Loucy (cell line): Measurements from ENCODE around the gene MEPCE.

Experiments
- H2AFZ ChIP-seq: fragments of 200-600 bp; sonication (generic); 2 replicates; pipeline ENCODE4 v1.6.0; 2016; ENCODE audit warnings: antibody characterized with exemption, mild to moderate bottlenecking, low read length, moderate library complexity
- H3F3A ChIP-seq: fragments of 200-600 bp; 2 replicates; pipeline ENCODE4 v1.6.0; 2016; ENCODE audit warnings: antibody characterized with exemption, low read depth, mild to moderate bottlenecking
- H3K27me3 ChIP-seq: fragments of 200-600 bp; sonication (generic); 2 replicates; pipeline ENCODE4 v1.6.1; 2014; ENCODE audit warnings: low read length, mild to moderate bottlenecking; ENCODE audit not compliant: insufficient read depth, poor library complexity, severe bottlenecking
- H3K36me3 ChIP-seq: fragments of 200-600 bp; sonication (generic); 2 replicates; pipeline ENCODE4 v1.6.1; 2016; ENCODE audit warnings: low read length; ENCODE audit not compliant: insufficient read depth
- H3K4me1 ChIP-seq: fragments of 200-600 bp; sonication (generic); 2 replicates; pipeline ENCODE4 v1.5.1; 2014; ENCODE audit warnings: low read length, mild to moderate bottlenecking; ENCODE audit not compliant: insufficient read depth, poor library complexity, severe bottlenecking
- H3K4me2 ChIP-seq: fragments of 200-600 bp; sonication (generic); 2 replicates; pipeline ENCODE4 v1.6.0; 2014; ENCODE audit warnings: antibody characterized with exemption, low read length, low read depth, mild to moderate bottlenecking; ENCODE audit not compliant: poor library complexity, severe bottlenecking
- H3K4me3 ChIP-seq: fragments of 200-600 bp; sonication (generic); 2 replicates; pipeline ENCODE4 v1.5.1; 2014; ENCODE audit warnings: low read length, mild to moderate bottlenecking, mixed read lengths; ENCODE audit not compliant: poor library complexity, severe bottlenecking
- H3K79me2 ChIP-seq: fragments of 200-600 bp; sonication (generic); 2 replicates; pipeline ENCODE4 v1.6.1; 2014; ENCODE audit warnings: low read length; ENCODE audit not compliant: insufficient read depth
- H3K9ac ChIP-seq: fragments of 200-600 bp; sonication (generic); 2 replicates; pipeline ENCODE4 v1.6.0; 2014; ENCODE audit warnings: mild to moderate bottlenecking, low read depth, low read length, moderate library complexity; ENCODE audit not compliant: poor library complexity, severe bottlenecking
- H3K9me2 ChIP-seq: fragments of 200-600 bp; sonication (generic); replicated peaks from 2 replicates; pipeline ENCODE4 v1.6.1; 2016; ENCODE audit warnings: low read depth, low read length, mixed read lengths
- H3K9me3 ChIP-seq: fragments of 200-600 bp; sonication (generic); 2 replicates; pipeline ENCODE4 v1.6.1; 2014; ENCODE audit warnings: mild to moderate bottlenecking, antibody characterized with exemption, low read length, low read depth; ENCODE audit not compliant: insufficient read depth
- H4K20me1 ChIP-seq: fragments of 200-600 bp; sonication (generic); 2 replicates; pipeline ENCODE4 v1.6.0; 2014; ENCODE audit warnings: antibody characterized with exemption, low read length, mild to moderate bottlenecking; ENCODE audit not compliant: insufficient read depth, poor library complexity, severe bottlenecking
- CTCF ChIP-seq: fragments of 200-600 bp; sonication (generic); conservative IDR thresholded peaks from 2 replicates; pipeline ENCODE4 v1.5.1; 2014; ENCODE audit warnings: mild to moderate bottlenecking, antibody characterized with exemption, low read length
- EZH2phosphoT487 ChIP-seq: fragments of 200-600 bp; IDR thresholded peaks from 2 replicates; pipeline ENCODE4 v1.6.1; 2018; ENCODE audit warnings: antibody characterized with exemption, mild to moderate bottlenecking, moderate library complexity, borderline replicate concordance

The MEPCE gene

GRCh38 chr7:100432053-100432452 lies 2.4 kb downstream of the MEPCE start:
- Histone ChIP-seq H4K20me1 (peaks cover 54% of the 10 kb centered on the region), H3K9me2 (no peaks in the 10 kb centered on the region), H3K79me2 (peaks cover 66% of the 10 kb centered on the region), H3K9ac (peak overlapping the region; percentile 98), H3K4me2 (peak overlapping the region; percentile 83), H3K9me3 (no peaks in the 10 kb centered on the region), H3K4me1 (peaks cover 54% of the 10 kb centered on the region), H3K36me3 (peaks cover 33% of the 10 kb centered on the region; the same call in 1 of the 2 replicates), H3F3A (0 out of 2 replicates have a peak, but pooled peaks cover 6% of the 10 kb centered on the region), H3K4me3 (peak overlapping the region; percentile 85), H2AFZ (no peak overlapping the region), H3K27me3 (no peaks in the 10 kb centered on the region)
- no peak for TF ChIP-seq CTCF
- no peak for TF ChIP-seq EZH2phosphoT487

- Histone ChIP-seq H4K20me1 (peaks cover 54% of the 10 kb centered on the region), H3K27me3 (no peaks in the 10 kb centered on the region), H3K4me2 (peak overlapping the region; percentile 83), H3K9me3 (no peaks in the 10 kb centered on the region), H3K4me1 (peaks cover 53% of the 10 kb centered on the region), H3K9me2 (no peaks in the 10 kb centered on the region), H3F3A (0 out of 2 replicates have a peak, but pooled peaks cover 6% of the 10 kb centered on the region), H2AFZ (no peak overlapping the region), H3K79me2 (peaks cover 66% of the 10 kb centered on the region), H3K36me3 (peaks cover 33% of the 10 kb centered on the region; the same call in 1 of the 2 replicates), H3K4me3 (peak overlapping the region; percentile 85), H3K9ac (peak overlapping the region; percentile 98)
- TF ChIP-seq CTCF: no peak
- TF ChIP-seq EZH2phosphoT487: no peak
Measured at GRCh38 chr7:100432621-100433275, 3.1 kb downstream of the MEPCE start.

GRCh38 chr7:100433276-100433591 lies 3.6 kb downstream of the MEPCE start:
- H2AFZ ChIP-seq: no peak overlapping the region
- peaks cover 49% of the 10 kb centered on the region for H3K4me1 ChIP-seq
- peak overlapping the region; percentile 83 for H3K4me2 ChIP-seq
- H4K20me1 ChIP-seq: peaks cover 54% of the 10 kb centered on the region
- peak overlapping the region; percentile 85 for H3K4me3 ChIP-seq
- no peaks in the 10 kb centered on the region for H3K27me3 ChIP-seq
- no peaks in the 10 kb centered on the region for H3K9me3 ChIP-seq
- no peaks in the 10 kb centered on the region for H3K9me2 ChIP-seq
- TF ChIP-seq CTCF (no peak), EZH2phosphoT487 (no peak)
- H3F3A ChIP-seq: 0 out of 2 replicates have a peak, but pooled peaks cover 6% of the 10 kb centered on the region
- peaks cover 33% of the 10 kb centered on the region; the same call in 1 of the 2 replicates for H3K36me3 ChIP-seq
- peak overlapping the region; percentile 98 for H3K9ac ChIP-seq
- peaks cover 66% of the 10 kb centered on the region for H3K79me2 ChIP-seq
